ENCODE measurements around the gene MUL1.

DNA sequence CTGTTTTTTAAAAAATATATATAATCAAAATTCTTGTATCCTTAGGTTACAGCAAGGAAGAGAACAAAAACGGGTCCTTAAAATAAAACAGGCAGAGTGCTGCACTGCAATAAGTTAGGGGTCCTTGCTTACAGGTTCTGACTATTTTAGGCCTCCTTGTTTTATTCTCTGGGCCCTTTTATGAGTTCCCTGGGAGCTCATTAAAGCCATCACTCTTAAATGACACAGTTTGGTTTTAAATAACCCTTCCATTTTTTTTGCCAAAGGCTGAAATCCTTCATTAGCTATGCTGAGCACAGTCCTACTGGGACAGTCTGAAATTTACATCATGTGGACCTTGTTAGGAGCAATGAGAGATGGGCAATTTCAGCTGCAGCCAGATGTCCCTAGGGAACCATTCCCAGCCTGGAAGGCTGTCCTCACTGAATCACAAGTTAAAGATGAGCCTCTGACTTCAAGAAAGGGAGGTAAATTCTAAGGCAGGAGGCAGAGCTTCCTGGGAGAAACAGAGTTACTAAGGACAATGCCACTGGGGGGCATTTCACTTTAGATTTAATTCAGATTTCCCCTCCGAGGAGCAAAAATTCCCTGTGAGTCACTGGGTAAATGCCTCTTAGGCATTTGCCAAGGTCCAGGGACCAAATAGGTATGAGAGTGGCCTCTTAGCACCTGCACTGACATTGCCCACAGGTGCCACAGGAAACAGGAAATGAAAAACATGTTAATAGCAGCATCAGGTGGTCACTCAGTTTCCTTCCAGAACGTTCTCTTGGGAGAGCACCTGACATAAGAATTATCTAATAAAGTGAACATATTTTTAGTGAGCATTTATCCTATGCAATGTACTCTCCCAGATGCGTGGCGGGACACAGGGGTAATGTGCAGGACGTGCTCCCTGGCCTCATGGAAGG is 3.8 kb upstream of the MUL1 start:
- TF ChIP-seq, protein P1, sequence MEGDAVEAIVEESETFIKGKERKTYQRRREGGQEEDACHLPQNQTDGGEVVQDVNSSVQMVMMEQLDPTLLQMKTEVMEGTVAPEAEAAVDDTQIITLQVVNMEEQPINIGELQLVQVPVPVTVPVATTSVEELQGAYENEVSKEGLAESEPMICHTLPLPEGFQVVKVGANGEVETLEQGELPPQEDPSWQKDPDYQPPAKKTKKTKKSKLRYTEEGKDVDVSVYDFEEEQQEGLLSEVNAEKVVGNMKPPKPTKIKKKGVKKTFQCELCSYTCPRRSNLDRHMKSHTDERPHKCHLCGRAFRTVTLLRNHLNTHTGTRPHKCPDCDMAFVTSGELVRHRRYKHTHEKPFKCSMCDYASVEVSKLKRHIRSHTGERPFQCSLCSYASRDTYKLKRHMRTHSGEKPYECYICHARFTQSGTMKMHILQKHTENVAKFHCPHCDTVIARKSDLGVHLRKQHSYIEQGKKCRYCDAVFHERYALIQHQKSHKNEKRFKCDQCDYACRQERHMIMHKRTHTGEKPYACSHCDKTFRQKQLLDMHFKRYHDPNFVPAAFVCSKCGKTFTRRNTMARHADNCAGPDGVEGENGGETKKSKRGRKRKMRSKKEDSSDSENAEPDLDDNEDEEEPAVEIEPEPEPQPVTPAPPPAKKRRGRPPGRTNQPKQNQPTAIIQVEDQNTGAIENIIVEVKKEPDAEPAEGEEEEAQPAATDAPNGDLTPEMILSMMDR (IDR thresholded peaks at IDR 0.05) = no peak
- TF ChIP-seq POLR2A (IDR thresholded peaks at IDR 0.05) (no peak), POLR2AphosphoS5 (IDR thresholded peaks at IDR 0.05) (no peak)
